GM23338 (cell line): Measurements from ENCODE around the gene FLYWCH1.

ENCODE experiments used
- CREB1 ChIP-seq: fragments of 250-450 bp; sonication (Bioruptor Pico); IDR thresholded peaks from 2 replicates; pipeline ENCODE4 v1.5.0; 2020; ENCODE audit warnings: low read depth, mild to moderate bottlenecking, moderate library complexity
- CTCF ChIP-seq, 2 experiments: fragments of 200-600 bp in 1 of 2; sonication (generic) in 1 of 2; conservative IDR thresholded peaks; 2 replicates each; pipeline versions ENCODE4 v1.5.1 to v1.6.1; 2016 to 2017; ENCODE audit warnings: antibody characterized with exemption in 2 of 2, low read depth in 2 of 2, mild to moderate bottlenecking in 2 of 2, moderate library complexity in 1 of 2
- ETS1 ChIP-seq: IDR thresholded peaks from 2 replicates; pipeline ENCODE4 v1.6.1; 2016; ENCODE audit warnings: antibody characterized with exemption
- EZH2 ChIP-seq: fragments of 200-600 bp; sonication (generic); IDR thresholded peaks from one replicate; pipeline ENCODE4 v1.8.0; 2017; ENCODE audit warnings: antibody characterized with exemption, mild to moderate bottlenecking, low read depth; ENCODE audit not compliant: unreplicated experiment
- EZH2phosphoT487 ChIP-seq: fragments of 200-600 bp; sonication (generic); IDR thresholded peaks from one replicate; pipeline ENCODE4 v1.8.1; 2018; ENCODE audit warnings: antibody characterized with exemption; ENCODE audit not compliant: unreplicated experiment
- JUNB ChIP-seq: IDR thresholded peaks from one replicate; pipeline ENCODE4 v1.6.1; 2016; ENCODE audit warnings: antibody characterized with exemption; ENCODE audit not compliant: unreplicated experiment
- NANOG ChIP-seq: IDR thresholded peaks from 2 replicates; pipeline ENCODE4 v1.6.1; 2016; ENCODE audit warnings: antibody characterized with exemption, borderline replicate concordance
- POLR2AphosphoS5 ChIP-seq: IDR thresholded peaks from 2 replicates; pipeline ENCODE4 v1.6.1; 2016; ENCODE audit warnings: antibody characterized with exemption, low read depth
- REST ChIP-seq: IDR thresholded peaks from one replicate; pipeline ENCODE4 v1.6.1; 2018; ENCODE audit warnings: antibody characterized with exemption; ENCODE audit not compliant: unreplicated experiment
- STAT1 ChIP-seq: IDR thresholded peaks from one replicate; pipeline ENCODE4 v1.6.1; 2016; ENCODE audit warnings: antibody characterized with exemption; ENCODE audit not compliant: unreplicated experiment
- ZNF114 ChIP-seq: fragments of 250-450 bp; sonication (Bioruptor Pico); IDR thresholded peaks from 2 replicates; pipeline ENCODE4 v1.5.0; 2020; ENCODE audit warnings: mild to moderate bottlenecking, moderate library complexity
- ZNF331 ChIP-seq: fragments of 250-450 bp; sonication (Bioruptor Pico); IDR thresholded peaks from 2 replicates; pipeline ENCODE4 v1.5.0; 2020; ENCODE audit warnings: low read depth, mild to moderate bottlenecking, moderate library complexity
- ZNF462 ChIP-seq: fragments of 250-450 bp; sonication (Bioruptor Pico); IDR thresholded peaks from 2 replicates; pipeline ENCODE4 v1.5.0; 2020; ENCODE audit warnings: mild to moderate bottlenecking, moderate library complexity

GRCh38 chr16:2898831-2899563 is 12.7 kb upstream of the FLYWCH1 start:
- TF ChIP-seq REST (no peak), CTCF (conservative IDR thresholded peaks at IDR 0.05; ENCODE audit: low read depth in 2 of 2) (no peak), EZH2 (no peak), EZH2phosphoT487 (no peak), POLR2AphosphoS5 (no peak), CREB1 (CRISPR knock-in tag) (no peak), ETS1 (no peak), ZNF114 (no peak), JUNB (no peak), ZNF331 (CRISPR knock-in tag) (no peak), STAT1 (no peak), ZNF462 (no peak), NANOG (no peak)
